Measurements from ENCODE around the gene PHF12.

PHF12 gene

DNA sequence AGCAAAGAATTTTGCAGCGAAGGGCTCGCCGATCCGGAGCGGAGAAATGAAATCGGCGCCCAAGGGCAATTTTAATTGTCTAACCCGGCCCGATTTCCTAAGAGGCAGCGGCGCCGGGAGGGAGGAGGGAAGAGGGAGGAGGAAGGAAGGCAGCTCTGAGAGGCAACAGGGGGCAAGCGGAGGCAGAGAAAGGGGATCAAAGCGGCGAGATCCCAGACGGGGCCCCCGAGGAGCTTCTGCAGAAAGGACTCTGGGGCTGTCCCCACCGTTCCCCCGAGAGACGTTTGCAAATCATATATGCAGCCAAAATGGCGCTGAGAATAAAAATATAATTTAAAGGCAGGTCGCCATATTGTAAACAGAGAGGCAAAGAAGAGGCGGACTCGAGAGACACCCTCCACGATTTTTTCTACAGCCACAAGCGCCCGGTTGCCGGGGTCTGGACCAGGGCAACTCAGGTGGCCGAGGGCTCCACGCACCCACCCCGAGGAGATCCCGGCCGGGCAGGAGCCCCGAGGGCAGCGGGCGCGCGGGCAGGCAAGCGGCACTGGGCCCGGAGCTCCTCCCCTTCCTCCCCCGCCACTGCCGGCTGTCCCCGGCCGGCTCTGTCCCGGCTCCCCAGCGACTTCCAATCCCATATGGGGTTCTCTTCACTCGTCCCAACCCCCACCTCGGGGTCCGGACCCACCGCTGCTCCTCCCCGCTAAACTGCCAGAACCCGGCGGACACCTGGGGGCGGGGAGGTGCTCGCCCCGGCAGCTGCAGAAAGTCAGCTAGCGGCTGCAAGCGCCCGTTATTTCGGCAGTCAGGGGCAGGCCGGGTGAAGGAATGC, 1.9 kb downstream of the PHF12 start:
- intact Hi-C loops (cut with DNase I; ENCODE audit: low total_unique reads): loop anchor here (5.0 kb wide), 1 partner anchor 612 kb away; the partner anchor contains the start of genes IFT20 and TNFAIP1
- Histone ChIP-seq H3K9me3 (no peaks in the 10 kb centered on the region), H3K4me3 (peak overlapping the region; percentile 67 to 98), H3K27me3 (no peaks in the 10 kb centered on the region), H3K36me3 (no peaks in the 10 kb centered on the region), H3K4me1 (peaks cover 0 to 54% (median 42%) of the 10 kb centered on the region in 4 donors), H3K27ac (peak overlapping the region; percentile 86 to 98)
- TF ChIP-seq CTCF (IDR thresholded peaks at IDR 0.05): no peak
- DNase-seq: peak; percentile 69 to 83

GRCh38 chr17:28948873-28949184, 2.5 kb downstream of the PHF12 start:
- Histone ChIP-seq H3K27ac (peak overlapping the region; percentile 86 to 98), H3K4me1 (peaks cover 0 to 58% (median 43%) of the 10 kb centered on the region in 4 donors), H3K9me3 (no peaks in the 10 kb centered on the region), H3K4me3 (peak overlapping the region; percentile 67 to 98), H3K36me3 (no peaks in the 10 kb centered on the region), H3K27me3 (no peaks in the 10 kb centered on the region)
- TF ChIP-seq CTCF (IDR thresholded peaks at IDR 0.05): no peak
- intact Hi-C loops (cut with DNase I; ENCODE audit: low total_unique reads): no loop called here
- no peak for DNase-seq

DNA sequence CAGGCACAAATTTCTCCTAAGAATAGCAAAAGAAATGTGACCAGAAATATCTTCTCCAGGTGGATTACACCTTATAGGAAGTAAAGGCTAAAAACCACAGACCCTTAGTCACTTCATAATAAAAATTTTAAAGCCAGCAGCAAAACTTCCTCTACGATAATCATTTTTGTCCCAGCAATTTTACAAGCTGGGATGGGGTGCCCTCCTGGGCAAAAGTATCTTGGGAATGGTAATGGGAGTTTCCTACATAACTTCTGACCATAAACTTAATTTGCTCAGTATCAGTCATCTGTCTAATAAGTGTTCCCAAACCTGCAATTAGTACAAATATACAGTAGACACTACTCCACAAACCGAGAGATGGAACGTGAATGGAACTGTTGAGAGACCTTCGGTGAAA, 3.0 kb downstream of the PHF12 start:
- intact Hi-C loops (cut with DNase I; ENCODE audit: low total_unique reads): no loop called here
- DNase-seq: no peak
- no peaks in the 10 kb centered on the region for H3K9me3 ChIP-seq
- H3K4me1 ChIP-seq: peaks cover 0 to 56% (median 43%) of the 10 kb centered on the region in 4 donors
- peak overlapping the region; percentile 67 to 98 for H3K4me3 ChIP-seq
- H3K27ac ChIP-seq: peak overlapping the region; percentile 86 to 98
- no peak for TF ChIP-seq CTCF (IDR thresholded peaks at IDR 0.05)
- no peaks in the 10 kb centered on the region for H3K36me3 ChIP-seq
- H3K27me3 ChIP-seq: no peaks in the 10 kb centered on the region

GRCh38 chr17:28947639-28948038, 3.7 kb downstream of the PHF12 start:
- Histone ChIP-seq H3K4me3 (peak overlapping the region in 1 of 2 donors; percentile 67), H3K27ac (peak overlapping the region; percentile 8 to 98), H3K4me1 (peaks cover 0 to 50% (median 38%) of the 10 kb centered on the region in 4 donors), H3K36me3 (no peaks in the 10 kb centered on the region), H3K27me3 (no peaks in the 10 kb centered on the region), H3K9me3 (no peaks in the 10 kb centered on the region)
- no peak for DNase-seq
- no peak for TF ChIP-seq CTCF (IDR thresholded peaks at IDR 0.05)
- intact Hi-C loops (cut with DNase I; ENCODE audit: low total_unique reads): no loop called here

DNA sequence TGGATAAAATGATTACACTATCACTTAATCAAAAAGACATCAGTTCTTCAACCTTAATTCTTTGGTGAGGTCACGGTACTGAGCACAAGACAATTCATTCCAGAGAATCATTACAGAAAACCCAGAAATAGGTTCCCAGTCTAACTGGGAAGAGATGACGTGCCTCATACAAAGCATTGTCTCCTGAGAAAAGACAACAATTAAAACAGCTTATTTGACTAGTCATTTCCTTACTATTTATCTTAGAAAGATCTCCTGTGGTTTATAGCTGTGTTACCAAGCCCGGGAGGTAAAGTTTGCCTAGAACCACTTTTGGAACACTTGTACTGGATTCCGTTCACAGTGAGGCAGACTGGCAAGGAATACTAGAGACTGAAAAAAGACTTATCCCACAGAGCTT, 5.1 kb downstream of the PHF12 start:
- H3K4me3 ChIP-seq: no peak overlapping the region
- no peaks in the 10 kb centered on the region for H3K36me3 ChIP-seq
- H3K9me3 ChIP-seq: no peaks in the 10 kb centered on the region
- intact Hi-C loops (cut with DNase I; ENCODE audit: low total_unique reads): no loop called here
- no peak for TF ChIP-seq CTCF (IDR thresholded peaks at IDR 0.05)
- peaks cover 0 to 60% (median 37%) of the 10 kb centered on the region in 4 donors for H3K4me1 ChIP-seq
- DNase-seq: no peak
- H3K27ac ChIP-seq: peak overlapping the region; percentile 8 to 98
- H3K27me3 ChIP-seq: no peaks in the 10 kb centered on the region
